Trophoblast cell (in vitro differentiated cells and primary cell): ENCODE results near the gene NEK2.

ENCODE experiments used
- DNase-seq, 2 donors: peaks; one replicate each; pipeline ENCODE4 v3.0.0-alpha.2; 2016
- H2AFZ ChIP-seq: 2 replicates; pipeline ENCODE4 v1.6.1; 2013; ENCODE audit warnings: low read length, moderate library complexity, mild to moderate bottlenecking; ENCODE audit not compliant: insufficient read depth, poor library complexity
- H2AK5ac ChIP-seq: 2 replicates; pipeline ENCODE4 v1.6.1; 2013; ENCODE audit warnings: mild to moderate bottlenecking, low read length
- H2BK120ac ChIP-seq: 2 replicates; pipeline ENCODE4 v1.6.1; 2013; ENCODE audit warnings: low read length, mild to moderate bottlenecking, moderate library complexity; ENCODE audit not compliant: insufficient read depth, poor library complexity
- H2BK12ac ChIP-seq: 2 replicates; pipeline ENCODE4 v1.6.1; 2013; ENCODE audit warnings: mild to moderate bottlenecking, low read length, moderate library complexity
- H2BK5ac ChIP-seq: 2 replicates; pipeline ENCODE4 v1.6.1; 2013; ENCODE audit warnings: low read length, low read depth, moderate library complexity, mild to moderate bottlenecking; ENCODE audit not compliant: poor library complexity
- H3K14ac ChIP-seq: 2 replicates; pipeline ENCODE4 v1.6.1; 2013; ENCODE audit warnings: mild to moderate bottlenecking, low read length
- H3K18ac ChIP-seq: 2 replicates; pipeline ENCODE4 v1.6.1; 2013; ENCODE audit warnings: mild to moderate bottlenecking, low read length
- H3K23ac ChIP-seq: 2 replicates; pipeline ENCODE4 v1.6.1; 2013; ENCODE audit warnings: low read length
- H3K27ac ChIP-seq: 2 replicates; pipeline ENCODE4 v1.5.1; 2013; ENCODE audit warnings: low read depth, mild to moderate bottlenecking, inconsistent platforms, low read length, moderate library complexity
- H3K27me3 ChIP-seq: 2 replicates; pipeline ENCODE4 v1.6.1; 2013; ENCODE audit warnings: inconsistent platforms, mild to moderate bottlenecking, low read length, moderate library complexity; ENCODE audit not compliant: insufficient read depth
- H3K36me3 ChIP-seq, 2 experiments: 1 replicate in 1 of 2; 2 replicates in 1 of 2; pipeline ENCODE4 v1.6.1; 2013; ENCODE audit warnings: low read length in 2 of 2, mild to moderate bottlenecking in 2 of 2, moderate library complexity in 1 of 2; ENCODE audit not compliant: insufficient read depth in 2 of 2, control insufficient read depth in 1 of 2
- H3K4ac ChIP-seq: 2 replicates; pipeline ENCODE4 v1.6.1; 2013; ENCODE audit warnings: low read depth, mild to moderate bottlenecking, low read length, moderate library complexity
- H3K4me1 ChIP-seq, 2 experiments: 1 replicate in 1 of 2; 2 replicates in 1 of 2; pipeline ENCODE4 v1.6.1; 2013; ENCODE audit warnings: low read length in 2 of 2, mild to moderate bottlenecking in 2 of 2, moderate library complexity in 1 of 2; ENCODE audit not compliant: insufficient read depth in 2 of 2, control insufficient read depth in 1 of 2
- H3K4me2 ChIP-seq: 2 replicates; pipeline ENCODE4 v1.6.1; 2013; ENCODE audit warnings: inconsistent platforms, mild to moderate bottlenecking, low read length, moderate library complexity
- H3K4me3 ChIP-seq: 2 replicates; pipeline ENCODE4 v1.5.1; 2013; ENCODE audit warnings: mild to moderate bottlenecking, low read depth, low read length, inconsistent platforms
- H3K79me1 ChIP-seq: one replicate; pipeline ENCODE4 v1.6.1; 2013; ENCODE audit warnings: low read length
- H3K79me2 ChIP-seq: 2 replicates; pipeline ENCODE4 v1.6.1; 2013; ENCODE audit warnings: low read length, mild to moderate bottlenecking; ENCODE audit not compliant: control insufficient read depth, insufficient read depth, poor library complexity
- H3K9ac ChIP-seq: 2 replicates; pipeline ENCODE4 v1.6.1; 2013; ENCODE audit warnings: mild to moderate bottlenecking, low read length
- H3K9me3 ChIP-seq: 2 replicates; pipeline ENCODE4 v1.6.1; 2013; ENCODE audit warnings: low read depth, mild to moderate bottlenecking, control low read depth, inconsistent platforms, low read length; ENCODE audit not compliant: insufficient read depth
- H4K12ac ChIP-seq: 2 replicates; pipeline ENCODE4 v1.6.1; 2013; ENCODE audit warnings: low read depth, mild to moderate bottlenecking, low read length, moderate library complexity
- H4K8ac ChIP-seq: 2 replicates; pipeline ENCODE4 v1.6.1; 2013; ENCODE audit warnings: low read depth, mild to moderate bottlenecking, low read length, moderate library complexity
- H4K91ac ChIP-seq: one replicate; pipeline ENCODE4 v1.6.1; 2013; ENCODE audit warnings: low read depth, mild to moderate bottlenecking, low read length, moderate library complexity
- WGBS: extraction: QIAGEN DNeasy Blood & Tissue Kit; methylation state at CpG from one replicate; pipeline ENCODE4 v1.1.7; 2013; ENCODE audit warnings: missing lambda C conversion rate; ENCODE audit not compliant: insufficient read length, insufficient coverage; ENCODE audit errors: extremely low coverage; 5-methylcytosine and 5-hydroxymethylcytosine counted together

Gene NEK2

GRCh38 chr1:211711315-211711705 is 35.9 kb upstream of the NEK2 start:
- H3K36me3 ChIP-seq = no peaks in the 10 kb centered on the region
- H3K27ac ChIP-seq = no peak overlapping the region
- DNase-seq = no peak
- H3K4me1 ChIP-seq = no peaks in the 10 kb centered on the region
- no peak overlapping the region for H3K4me3 ChIP-seq
- no peak overlapping the region for H2BK12ac ChIP-seq
- no peak overlapping the region for H3K4ac ChIP-seq
- H4K91ac ChIP-seq = no peak overlapping the region
- no peak overlapping the region for H2BK5ac ChIP-seq
- no peak overlapping the region for H3K23ac ChIP-seq
- no peak overlapping the region for H3K9ac ChIP-seq
- no CpG with 5 or more reads among the region's 4 CpGs for WGBS
- no peak overlapping the region for H2AFZ ChIP-seq
- no peaks in the 10 kb centered on the region for H3K79me1 ChIP-seq
- H4K8ac ChIP-seq = no peak overlapping the region
- H3K14ac ChIP-seq = no peak overlapping the region
- no peaks in the 10 kb centered on the region for H3K27me3 ChIP-seq
- H3K79me2 ChIP-seq = no peaks in the 10 kb centered on the region
- no peak overlapping the region for H3K18ac ChIP-seq
- H2AK5ac ChIP-seq = no peak overlapping the region
- no peak overlapping the region for H3K4me2 ChIP-seq
- H4K12ac ChIP-seq = no peak overlapping the region
- H3K9me3 ChIP-seq = no peaks in the 10 kb centered on the region
- H2BK120ac ChIP-seq = no peak overlapping the region

GRCh38 chr1:211710566-211711314 is 35.3 kb upstream of the NEK2 start:
- no peaks in the 10 kb centered on the region for H3K4me1 ChIP-seq
- no peak overlapping the region for H2BK120ac ChIP-seq
- WGBS = no CpG with 5 or more reads among the region's 6 CpGs
- no peak overlapping the region for H4K8ac ChIP-seq
- H3K4ac ChIP-seq = no peak overlapping the region
- H2BK12ac ChIP-seq = no peak overlapping the region
- H3K14ac ChIP-seq = no peak overlapping the region
- no peak overlapping the region for H3K4me3 ChIP-seq
- no peak overlapping the region for H3K18ac ChIP-seq
- H3K23ac ChIP-seq = no peak overlapping the region
- H3K79me2 ChIP-seq = no peaks in the 10 kb centered on the region
- no peak overlapping the region for H2BK5ac ChIP-seq
- no peaks in the 10 kb centered on the region for H3K9me3 ChIP-seq
- H3K4me2 ChIP-seq = no peak overlapping the region
- H3K79me1 ChIP-seq = no peaks in the 10 kb centered on the region
- no peak for DNase-seq
- H4K12ac ChIP-seq = no peak overlapping the region
- H3K36me3 ChIP-seq = no peaks in the 10 kb centered on the region
- no peaks in the 10 kb centered on the region for H3K27me3 ChIP-seq
- no peak overlapping the region for H4K91ac ChIP-seq
- H2AFZ ChIP-seq = no peak overlapping the region
- H3K9ac ChIP-seq = no peak overlapping the region
- no peak overlapping the region for H2AK5ac ChIP-seq
- no peak overlapping the region for H3K27ac ChIP-seq

DNA sequence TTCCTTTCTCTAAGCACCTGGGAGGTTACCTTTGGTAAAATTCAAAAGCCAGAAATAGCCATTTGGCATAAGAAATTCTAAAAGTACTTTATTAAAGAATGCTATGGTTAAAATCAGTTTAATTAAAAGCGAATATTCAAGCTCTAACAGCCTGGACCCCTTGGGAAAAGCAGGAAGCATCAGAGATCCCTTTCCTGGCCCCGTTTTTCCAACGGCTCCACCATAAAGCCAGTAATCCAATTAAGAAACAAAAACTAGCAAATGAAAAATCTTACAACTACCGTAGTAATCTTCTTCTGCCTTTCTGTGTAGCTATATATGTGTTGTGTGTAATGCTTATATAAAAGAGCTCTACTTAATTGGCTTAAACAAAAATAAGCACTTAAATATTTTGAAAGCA is 33.5 kb upstream of the NEK2 start:
- Histone ChIP-seq H4K8ac (no peak overlapping the region), H3K18ac (no peak overlapping the region), H3K36me3 (no peaks in the 10 kb centered on the region), H3K9me3 (no peaks in the 10 kb centered on the region), H3K79me2 (no peaks in the 10 kb centered on the region), H3K4me2 (no peak overlapping the region), H3K4me3 (no peak overlapping the region), H3K14ac (no peak overlapping the region), H4K91ac (no peak overlapping the region), H4K12ac (no peak overlapping the region), H3K79me1 (no peaks in the 10 kb centered on the region), H3K4ac (no peak overlapping the region), H3K23ac (no peak overlapping the region), H3K9ac (no peak overlapping the region), H2AK5ac (no peak overlapping the region), H2BK120ac (no peak overlapping the region), H3K27ac (no peak overlapping the region), H2AFZ (no peak overlapping the region), H3K27me3 (no peaks in the 10 kb centered on the region), H2BK12ac (no peak overlapping the region), H2BK5ac (no peak overlapping the region), H3K4me1 (peaks cover 0 to 2% of the 10 kb centered on the region in 2 experiments)
- WGBS = no CpG with 5 or more reads among the region's 4 CpGs
- no peak for DNase-seq

- H3K9ac ChIP-seq = no peak overlapping the region
- no peak overlapping the region for H2BK5ac ChIP-seq
- H2BK120ac ChIP-seq = no peak overlapping the region
- no peak overlapping the region for H4K91ac ChIP-seq
- H3K4me2 ChIP-seq = no peak overlapping the region
- H4K8ac ChIP-seq = no peak overlapping the region
- H3K18ac ChIP-seq = no peak overlapping the region
- H3K4me1 ChIP-seq = peaks cover 0 to 2% of the 10 kb centered on the region in 2 experiments
- peak; percentile 52 to 84 for DNase-seq
- no peak overlapping the region for H2AK5ac ChIP-seq
- H3K79me2 ChIP-seq = no peaks in the 10 kb centered on the region
- no peaks in the 10 kb centered on the region for H3K36me3 ChIP-seq
- H3K27me3 ChIP-seq = no peaks in the 10 kb centered on the region
- no peak overlapping the region for H2AFZ ChIP-seq
- no peak overlapping the region for H3K27ac ChIP-seq
- no peak overlapping the region for H4K12ac ChIP-seq
- no CpG with 5 or more reads among the region's 6 CpGs for WGBS
- no peak overlapping the region for H2BK12ac ChIP-seq
- no peak overlapping the region for H3K4me3 ChIP-seq
- no peak overlapping the region for H3K4ac ChIP-seq
- H3K9me3 ChIP-seq = no peaks in the 10 kb centered on the region
- no peak overlapping the region for H3K23ac ChIP-seq
- H3K79me1 ChIP-seq = no peaks in the 10 kb centered on the region
- no peak overlapping the region for H3K14ac ChIP-seq
These were observed 32.6 kb upstream of the NEK2 start for GRCh38 chr1:211708006-211708405.
